HG02938 (cell line): ENCODE data around the gene IL1R2.

Experiments used
- ATAC-seq: cut with Tn5 transposase; IDR thresholded peaks from one replicate; pipeline ENCODE4 v1.9.1; 2021; ENCODE audit warnings: mild to moderate bottlenecking, moderate library complexity; ENCODE audit not compliant: unreplicated experiment

The IL1R2 gene, protein sequence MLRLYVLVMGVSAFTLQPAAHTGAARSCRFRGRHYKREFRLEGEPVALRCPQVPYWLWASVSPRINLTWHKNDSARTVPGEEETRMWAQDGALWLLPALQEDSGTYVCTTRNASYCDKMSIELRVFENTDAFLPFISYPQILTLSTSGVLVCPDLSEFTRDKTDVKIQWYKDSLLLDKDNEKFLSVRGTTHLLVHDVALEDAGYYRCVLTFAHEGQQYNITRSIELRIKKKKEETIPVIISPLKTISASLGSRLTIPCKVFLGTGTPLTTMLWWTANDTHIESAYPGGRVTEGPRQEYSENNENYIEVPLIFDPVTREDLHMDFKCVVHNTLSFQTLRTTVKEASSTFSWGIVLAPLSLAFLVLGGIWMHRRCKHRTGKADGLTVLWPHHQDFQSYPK

DNA sequence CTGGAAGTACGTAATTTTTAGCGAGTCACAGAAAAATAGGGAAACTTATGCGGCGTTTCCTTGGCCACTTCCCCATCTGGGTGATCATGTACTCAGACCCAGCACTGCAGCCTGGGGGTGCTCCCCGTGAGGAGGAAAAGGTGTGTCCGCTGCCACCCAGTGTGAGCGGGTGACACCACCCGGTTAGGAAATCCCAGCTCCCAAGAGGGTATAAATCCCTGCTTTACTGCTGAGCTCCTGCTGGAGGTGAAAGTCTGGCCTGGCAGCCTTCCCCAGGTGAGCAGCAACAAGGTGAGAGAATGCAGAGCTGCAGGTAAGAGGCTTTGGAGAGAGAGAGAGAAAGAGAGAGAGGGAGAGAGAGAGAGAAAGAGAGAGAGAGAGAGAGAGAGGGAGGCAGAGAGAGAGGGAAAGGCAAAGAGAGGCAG lies at the start of gene IL1R2:
IL1R2 (plus strand) TSS at position 240 of the 425 bp plus-strand sequence. CDS start 16,616 bp downstream, outside the sequence.
- no peak for ATAC-seq

DNA sequence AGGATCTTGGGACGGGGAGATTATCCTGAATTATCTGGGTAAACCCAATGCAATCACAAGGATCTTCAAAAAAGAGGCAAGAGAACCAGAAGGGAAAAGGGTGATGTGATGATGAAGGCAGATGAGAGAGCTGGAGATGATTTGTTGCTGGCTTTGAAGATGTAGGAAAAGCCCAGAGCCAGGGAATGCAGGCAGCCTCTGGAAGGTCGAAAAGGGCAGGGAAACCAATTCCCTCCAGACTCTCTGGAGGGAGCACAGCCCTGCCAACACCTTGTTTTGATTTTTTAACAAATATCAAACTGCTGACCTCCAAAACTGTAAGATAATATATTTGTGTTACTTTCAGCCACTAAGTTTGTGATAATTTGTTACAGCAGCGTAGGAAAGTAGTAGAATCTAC lies 48.9 kb upstream of the IL1R2 start:
- no peak for ATAC-seq

DNA sequence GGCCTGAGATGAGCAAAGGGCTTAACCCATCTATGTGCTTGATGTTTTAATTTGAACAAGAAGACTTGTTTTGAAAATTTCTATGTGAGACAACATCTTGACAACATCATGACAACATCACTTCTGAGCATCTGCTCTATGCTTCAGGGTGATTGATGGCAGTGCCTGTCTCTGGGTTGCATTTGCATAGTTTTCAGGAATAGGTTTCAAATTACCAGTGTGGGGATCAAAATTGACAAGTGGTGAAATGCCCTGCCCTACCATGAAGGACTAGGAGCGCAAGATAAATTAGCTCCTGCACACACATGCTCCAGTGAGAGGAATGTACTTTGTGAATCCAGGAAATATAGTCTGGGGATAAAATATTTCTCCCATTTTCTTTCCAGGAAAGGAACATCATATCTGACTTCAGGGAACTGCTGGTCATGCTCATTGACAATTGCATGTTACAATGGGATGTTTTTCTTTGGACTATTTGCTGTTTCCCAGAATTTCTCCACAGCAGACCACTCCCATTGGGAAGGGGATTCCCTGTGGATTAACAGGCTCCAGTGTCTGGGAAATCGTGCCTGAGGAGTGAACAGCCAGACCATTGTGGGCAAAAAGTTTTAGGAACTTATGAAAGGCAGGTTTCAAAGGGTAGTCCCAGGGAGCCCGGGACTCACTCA lies 45.3 kb upstream of the IL1R2 start:
- ATAC-seq = no peak

DNA sequence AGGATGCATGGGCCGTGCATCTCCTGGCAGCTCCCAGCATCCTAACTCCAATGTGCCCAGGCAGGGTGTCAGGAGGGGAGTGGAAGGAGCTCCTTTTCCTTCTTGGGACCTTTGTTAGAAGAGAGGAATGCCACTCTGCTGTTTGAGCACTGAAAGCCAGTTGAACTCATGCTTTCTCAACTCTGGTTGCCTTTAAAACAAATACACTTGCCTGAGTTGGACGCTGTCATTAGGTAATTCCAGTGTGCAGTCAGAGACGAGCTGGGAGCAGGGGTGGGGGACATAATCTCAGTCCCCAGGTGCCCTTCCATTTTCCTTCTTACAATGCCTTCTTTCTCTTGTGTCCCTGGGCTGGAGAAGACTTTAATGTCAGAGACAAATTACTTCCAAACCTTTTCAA lies 44.4 kb upstream of the IL1R2 start:
- no peak for ATAC-seq

DNA sequence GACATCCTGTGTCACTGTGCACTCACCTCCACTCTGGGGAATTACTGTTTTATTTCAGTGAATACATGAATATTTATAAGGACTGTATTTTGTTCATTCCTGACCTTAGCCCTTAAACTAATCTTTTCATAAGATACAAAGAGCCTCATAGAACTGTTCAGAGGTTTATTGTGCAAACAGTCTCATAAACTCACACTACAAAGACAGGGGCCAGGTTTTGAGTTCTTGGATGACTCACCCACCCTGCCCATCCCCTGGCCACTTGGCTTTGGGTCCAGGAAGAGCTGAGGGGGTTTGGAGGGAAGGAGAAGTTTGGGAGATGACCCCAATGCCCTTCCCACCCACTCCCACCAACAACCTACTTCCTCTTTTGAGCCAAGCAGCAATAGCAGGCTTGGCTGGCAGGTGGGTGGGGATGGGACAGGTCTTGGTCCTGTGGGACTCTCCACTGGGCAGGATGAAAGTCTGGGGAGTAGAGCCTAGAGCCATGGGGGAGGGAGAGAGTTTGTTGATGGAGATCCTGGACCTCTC lies 43.1 kb upstream of the IL1R2 start:
- no peak for ATAC-seq

DNA sequence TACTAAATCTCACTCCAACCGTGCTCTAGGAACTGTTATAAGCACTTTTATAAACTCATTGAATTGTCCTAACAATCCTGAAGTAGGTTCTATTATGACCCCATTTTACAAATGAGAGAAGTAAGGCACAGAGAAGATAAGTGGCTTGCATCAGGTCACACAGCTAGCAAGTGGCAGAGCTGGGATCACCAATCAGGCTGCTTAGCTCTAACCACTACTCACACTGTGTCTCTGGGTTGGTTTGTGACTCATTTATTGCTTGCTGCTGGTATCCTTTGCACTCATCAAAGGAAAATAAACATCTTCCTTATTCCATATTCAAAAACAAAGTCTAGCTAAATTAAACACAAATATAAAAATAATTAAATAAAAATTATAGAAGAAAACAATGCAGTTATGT lies 42.5 kb upstream of the IL1R2 start:
- no peak for ATAC-seq

DNA sequence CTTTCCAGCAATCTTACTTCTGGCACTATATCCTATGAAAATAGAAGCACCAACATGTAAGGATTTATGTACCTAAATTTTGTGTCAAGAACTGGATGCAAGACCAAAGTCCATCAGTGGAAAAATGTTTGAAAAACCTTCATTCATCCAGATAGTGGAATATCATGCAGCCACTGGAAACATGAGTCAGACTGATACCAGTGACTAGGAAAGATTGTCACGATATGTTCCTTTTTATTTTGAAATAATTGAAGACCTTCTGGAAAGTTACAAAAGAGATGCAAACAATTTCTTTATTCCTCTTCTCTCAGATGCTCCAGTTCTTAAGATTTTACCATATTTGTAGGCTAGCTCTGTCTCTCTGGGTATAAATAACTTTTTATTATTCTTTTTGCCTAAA lies 40.5 kb upstream of the IL1R2 start:
- ATAC-seq = no peak

DNA sequence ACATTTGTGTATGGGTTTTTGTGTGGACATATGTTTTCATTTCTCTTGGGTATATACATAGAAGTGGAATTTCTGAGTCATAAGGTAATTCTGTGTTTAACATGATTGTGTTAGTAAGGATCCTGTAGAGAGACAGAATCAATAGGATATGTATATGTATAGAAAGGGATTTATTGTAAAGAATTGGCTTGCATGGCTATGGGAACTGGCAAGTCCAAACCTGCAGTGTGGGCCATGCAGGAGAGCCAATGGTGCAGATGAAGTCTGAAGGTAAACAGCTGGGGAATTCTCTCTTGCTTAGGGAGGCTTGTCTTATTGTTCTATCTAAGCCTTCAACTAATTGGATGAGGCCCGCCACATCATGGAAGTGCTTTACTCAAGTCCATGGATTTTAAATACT lies 39.2 kb upstream of the IL1R2 start:
- ATAC-seq = no peak

DNA sequence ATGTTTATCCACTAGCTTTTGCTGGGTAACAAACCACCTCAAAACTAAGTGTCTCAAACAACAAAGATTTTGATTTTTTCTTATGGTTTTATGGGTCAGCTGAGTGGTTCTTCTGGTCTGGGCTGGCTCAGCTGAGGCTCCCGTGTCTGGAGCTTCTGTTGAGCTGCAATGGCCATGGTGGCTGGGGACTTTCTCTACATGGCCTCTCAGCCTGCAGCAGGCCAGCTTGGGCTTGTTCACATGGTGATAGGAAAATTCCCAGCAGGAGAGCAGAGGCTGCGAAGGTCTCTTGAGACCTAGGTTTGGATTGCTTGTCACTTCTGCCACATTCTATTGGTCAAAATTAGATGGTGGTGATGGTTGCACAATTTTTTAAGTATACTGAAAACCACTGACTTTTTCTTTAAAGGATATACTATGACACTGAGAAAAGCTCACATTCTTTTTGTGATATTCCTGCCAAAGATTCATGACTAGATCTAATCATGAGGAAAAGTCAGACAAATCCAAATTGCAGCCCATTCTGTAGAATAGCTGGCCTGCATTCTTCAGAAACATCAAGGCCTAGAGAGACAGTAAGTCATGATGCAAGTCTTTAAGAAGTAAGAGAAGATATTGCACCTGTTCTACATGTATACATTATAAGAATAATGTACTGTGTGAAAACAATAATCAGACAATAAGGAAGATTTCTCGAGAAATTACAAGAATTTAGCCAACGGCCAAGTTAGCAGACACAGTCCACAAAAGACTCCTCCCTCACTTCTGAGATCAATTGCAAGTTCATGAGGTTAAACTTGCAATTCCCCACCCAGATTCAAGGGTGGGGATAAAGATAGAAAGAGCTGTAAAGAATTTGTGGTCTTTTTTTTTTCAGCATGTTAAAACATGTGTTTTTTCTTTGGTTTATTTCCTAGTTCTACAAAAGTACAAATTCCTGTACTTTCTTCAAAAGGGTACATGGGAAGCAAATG lies 35.0 kb upstream of the IL1R2 start:
- ATAC-seq = no peak

DNA sequence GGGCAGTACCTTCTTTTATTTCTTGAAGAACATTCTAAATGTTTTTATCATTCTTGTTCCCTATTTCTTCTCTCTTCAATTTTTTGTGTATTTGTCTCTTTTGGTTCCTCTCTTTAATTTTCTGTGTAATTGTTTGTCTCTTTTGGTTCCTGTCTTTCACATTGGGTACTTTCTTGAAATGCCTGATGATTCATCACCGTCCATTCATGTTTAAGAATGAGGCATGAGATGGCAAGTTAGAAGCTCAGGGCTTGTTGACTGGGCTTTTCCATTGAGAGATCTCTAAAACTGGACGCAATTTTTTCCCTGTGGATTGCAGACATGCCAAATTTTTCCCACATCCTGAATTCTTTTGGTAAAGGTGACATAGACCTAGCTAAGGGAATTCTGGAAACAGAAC lies 33.7 kb upstream of the IL1R2 start:
- no peak for ATAC-seq

DNA sequence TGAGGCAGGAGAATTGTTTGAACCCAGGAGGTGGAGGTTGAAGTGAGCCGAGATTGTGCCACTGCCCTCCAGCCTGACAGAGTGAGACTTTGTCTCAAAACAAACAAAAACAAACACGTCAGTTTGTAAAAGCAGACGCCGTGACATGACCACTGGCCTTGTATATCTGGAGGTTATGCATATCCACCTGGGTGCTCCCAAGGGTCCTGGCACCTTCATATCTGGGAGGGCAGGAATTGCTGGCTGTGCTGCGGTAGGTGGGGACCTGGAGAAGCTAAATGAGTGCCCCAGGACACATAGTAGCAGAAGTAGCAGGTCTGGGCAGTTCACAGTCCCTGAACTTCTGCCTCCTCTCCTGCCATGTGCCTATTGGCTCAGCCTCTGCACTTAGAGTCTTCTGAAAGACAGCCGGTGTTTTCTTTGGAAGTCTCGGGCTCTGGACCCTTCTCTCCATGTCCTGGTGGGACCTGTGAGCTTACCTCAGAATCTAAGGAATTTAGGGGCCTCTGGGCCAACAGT lies 30.9 kb upstream of the IL1R2 start:
- ATAC-seq = no peak

DNA sequence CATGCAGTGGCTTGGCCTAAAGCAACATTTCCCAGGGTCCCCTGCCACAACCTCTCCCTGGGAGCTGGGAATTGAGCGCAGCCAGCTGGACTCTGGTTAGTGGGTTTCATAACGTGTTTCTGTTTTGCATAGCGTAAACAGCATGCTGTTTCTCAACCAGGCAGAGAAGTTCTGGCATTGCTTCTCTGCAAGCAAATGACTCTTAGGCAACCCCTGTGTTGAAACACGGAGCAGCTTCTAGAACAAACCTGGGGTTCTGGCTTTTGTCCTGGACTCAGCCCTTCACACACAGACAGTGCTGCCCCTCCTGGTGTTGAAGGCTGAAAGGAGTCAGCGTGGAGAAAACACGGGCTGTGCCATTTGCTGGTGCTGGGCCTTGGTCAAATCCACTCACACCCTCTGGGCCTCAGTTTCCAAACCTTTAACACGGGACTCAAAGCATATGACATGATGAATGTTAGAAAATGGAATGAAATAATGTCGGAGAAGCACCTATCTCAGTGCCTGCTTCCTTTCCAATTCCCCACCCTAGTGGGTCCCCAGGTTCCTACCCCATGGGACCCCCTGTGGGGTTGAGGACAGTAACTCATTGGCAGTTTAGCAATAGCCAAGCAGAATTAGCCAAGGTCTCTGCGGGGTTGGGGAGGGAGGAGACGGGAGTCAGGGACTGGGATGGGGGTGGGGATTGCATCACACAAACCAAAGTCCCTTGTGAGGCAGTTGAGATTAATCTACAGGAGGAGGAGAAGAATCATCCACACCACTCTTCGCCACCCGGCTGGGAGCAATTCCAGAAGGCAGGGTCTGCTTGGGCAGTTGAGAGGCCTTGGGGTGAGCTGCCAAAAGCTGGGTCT lies 30.2 kb upstream of the IL1R2 start:
- no peak for ATAC-seq

DNA sequence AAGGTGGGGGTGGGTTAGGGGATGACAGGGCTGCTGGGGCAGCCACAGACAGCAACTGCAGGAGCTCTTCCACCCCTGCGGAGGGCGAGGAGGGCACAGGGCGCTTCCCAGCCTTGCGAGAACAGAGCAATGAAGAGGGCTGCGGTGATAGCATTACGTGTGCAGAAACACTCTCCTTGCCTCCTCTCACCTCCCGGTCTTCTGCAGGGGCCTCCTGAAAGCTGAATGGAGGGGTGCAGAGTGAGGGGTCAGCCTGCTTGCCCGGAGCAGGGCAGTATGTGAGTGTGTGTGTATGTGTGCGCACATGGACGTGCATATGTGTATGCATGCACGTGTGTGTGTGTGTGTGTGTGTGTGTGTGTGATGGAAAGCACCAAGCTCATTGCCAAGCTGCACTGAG lies 29.5 kb upstream of the IL1R2 start:
- no peak for ATAC-seq

DNA sequence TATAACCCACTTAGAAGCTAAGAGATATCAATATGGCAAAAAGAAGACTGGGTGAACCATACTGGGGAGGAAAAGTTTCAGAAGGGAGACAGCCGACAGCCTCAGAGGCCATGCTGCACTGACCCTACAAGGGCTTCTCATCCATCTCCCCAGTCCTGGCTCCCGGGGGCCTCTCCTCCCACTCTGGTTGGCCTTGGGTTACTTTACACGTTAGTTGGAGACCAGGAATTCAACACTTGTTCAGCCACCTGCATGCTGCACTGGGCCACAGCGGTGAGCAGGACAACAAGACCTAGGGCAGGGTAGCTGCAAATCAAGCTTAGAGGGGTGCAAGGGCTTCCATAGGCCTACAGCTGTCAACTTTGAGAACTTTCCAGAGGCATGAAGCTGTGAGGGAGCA lies 28.6 kb upstream of the IL1R2 start:
- no peak for ATAC-seq

DNA sequence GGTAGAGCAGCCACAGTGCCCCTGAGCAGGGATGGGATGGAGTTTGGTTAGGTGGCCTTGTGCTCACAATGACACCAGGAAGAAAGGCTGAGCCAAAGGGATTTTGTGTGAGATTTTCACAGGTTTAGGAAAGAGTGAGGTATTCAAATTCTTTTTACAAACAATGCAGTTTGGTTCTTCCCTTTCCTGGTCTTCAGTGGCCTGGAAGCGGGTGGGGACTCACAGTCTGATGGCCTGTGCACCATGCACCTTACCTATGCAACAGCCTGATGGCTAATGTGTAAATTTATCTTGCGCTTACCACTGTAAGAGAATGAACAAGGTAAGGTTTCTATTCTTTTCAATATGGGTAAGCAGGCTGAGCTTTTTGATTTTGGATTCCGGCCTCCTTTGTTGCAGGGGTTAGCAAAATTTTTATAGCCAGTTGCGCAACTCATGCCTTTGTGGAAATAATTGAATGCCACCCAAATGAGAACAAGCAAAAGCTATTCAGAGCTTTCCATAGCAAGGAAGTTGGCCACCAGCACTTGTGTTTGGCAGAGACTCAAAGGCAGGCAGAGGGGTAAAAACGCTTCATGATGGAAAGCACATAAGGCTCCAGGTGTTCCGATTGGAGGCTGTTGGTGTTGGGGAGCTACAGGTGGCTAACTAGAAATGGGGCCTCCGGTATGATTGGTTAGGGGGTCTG lies 23.8 kb upstream of the IL1R2 start:
- ATAC-seq = no peak

DNA sequence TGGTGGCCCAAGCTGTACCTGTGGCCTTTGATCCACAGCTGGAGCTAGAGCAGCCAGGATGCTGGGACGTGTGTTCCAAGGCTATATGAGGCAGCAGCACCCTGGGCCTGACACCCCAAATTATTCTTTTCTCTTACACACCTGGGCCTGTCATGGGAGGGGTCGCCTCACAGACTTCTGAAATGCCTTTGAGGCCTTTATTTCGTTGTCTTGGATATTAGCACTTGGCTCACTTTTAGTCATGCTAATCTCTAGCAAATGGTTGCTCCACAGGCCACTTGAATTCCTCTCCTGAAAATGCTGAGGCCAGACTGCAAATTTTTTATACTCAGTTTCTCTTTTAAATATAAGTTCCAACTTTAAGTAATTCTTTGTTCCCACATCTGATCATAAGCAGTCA lies 22.0 kb upstream of the IL1R2 start:
- ATAC-seq = no peak

DNA sequence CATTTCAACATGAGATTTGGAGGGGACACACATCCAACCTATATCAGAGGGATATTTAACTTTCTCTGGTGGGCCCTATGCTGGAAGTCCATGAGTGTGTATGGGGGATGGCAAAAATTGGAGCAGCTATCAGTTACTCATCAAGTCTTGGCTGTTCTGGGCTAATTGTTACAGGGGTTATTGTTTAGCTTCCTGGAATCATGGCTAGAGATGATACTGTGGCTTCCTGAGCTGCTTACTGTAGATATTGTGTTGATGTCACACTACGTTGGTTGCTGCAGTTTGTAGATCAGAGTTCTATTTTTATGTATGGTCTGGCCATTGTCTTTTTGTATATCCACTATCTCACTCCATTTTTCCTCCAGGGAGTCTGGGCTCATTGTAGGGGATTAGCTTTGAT lies 20.9 kb upstream of the IL1R2 start:
- ATAC-seq = no peak

DNA sequence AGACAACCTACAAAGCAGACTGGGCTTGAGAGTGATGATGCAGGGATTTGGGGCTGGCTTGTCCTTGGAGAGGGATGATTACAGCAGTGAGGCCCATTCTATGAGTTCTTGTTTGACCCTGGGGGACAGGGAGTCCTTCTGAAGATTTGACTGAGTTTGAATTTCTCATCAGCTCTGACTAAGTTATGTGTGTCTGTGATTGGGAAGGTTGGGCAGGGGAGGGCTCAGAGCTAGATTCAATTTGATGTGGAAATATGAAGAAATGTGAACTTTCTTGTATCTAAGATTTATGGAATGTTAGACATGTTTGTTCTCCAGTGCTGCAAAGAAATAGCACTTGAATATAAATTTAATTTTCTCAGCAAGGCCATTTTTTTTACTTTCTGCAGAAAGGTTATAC lies 19.9 kb upstream of the IL1R2 start:
- ATAC-seq = no peak
